AG09319 (cell line): ENCODE data around the gene THUMPD3.

Experiments used
- DNase-seq: peaks from one replicate; pipeline ENCODE4 v3.0.0-alpha.2; 2010; ENCODE audit warnings: low read depth; ENCODE audit errors: extremely low read depth
- TF ChIP-seq, protein P1 (sequence below): IDR thresholded peaks from 2 replicates; pipeline ENCODE4 v1.5.1; 2011; ENCODE audit warnings: low read depth, mild to moderate bottlenecking, inconsistent platforms, low read length, moderate library complexity

Gene THUMPD3

DNA sequence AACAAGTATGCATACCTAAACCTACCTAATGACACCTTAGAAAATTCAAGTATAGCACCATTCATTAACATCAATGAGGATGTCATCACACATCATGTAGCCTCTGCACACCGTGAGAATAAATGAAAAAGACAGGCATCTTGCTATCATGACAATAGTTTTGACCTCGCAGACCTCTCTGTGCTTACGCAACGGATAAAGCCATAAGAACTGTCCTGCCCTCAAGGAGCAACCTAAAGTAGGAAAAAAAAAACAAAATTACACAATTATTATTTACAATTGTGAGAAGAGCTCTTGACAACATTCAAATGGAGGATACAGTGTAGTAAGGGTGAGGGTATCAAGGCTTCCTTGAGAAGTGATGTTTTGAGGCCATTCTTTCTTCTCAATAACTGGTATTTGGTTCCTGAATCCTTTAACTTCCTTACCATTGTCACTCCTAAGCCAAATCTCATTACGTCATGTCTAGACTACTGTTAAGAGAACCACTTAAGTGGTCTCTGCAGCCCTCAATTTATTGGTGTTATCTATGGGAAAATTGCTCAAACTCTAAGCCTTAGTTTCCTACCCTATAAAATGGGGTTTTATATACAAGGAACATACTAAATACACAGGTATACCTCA is 27.5 kb downstream of the THUMPD3 start:
- TF ChIP-seq, protein P1, sequence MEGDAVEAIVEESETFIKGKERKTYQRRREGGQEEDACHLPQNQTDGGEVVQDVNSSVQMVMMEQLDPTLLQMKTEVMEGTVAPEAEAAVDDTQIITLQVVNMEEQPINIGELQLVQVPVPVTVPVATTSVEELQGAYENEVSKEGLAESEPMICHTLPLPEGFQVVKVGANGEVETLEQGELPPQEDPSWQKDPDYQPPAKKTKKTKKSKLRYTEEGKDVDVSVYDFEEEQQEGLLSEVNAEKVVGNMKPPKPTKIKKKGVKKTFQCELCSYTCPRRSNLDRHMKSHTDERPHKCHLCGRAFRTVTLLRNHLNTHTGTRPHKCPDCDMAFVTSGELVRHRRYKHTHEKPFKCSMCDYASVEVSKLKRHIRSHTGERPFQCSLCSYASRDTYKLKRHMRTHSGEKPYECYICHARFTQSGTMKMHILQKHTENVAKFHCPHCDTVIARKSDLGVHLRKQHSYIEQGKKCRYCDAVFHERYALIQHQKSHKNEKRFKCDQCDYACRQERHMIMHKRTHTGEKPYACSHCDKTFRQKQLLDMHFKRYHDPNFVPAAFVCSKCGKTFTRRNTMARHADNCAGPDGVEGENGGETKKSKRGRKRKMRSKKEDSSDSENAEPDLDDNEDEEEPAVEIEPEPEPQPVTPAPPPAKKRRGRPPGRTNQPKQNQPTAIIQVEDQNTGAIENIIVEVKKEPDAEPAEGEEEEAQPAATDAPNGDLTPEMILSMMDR: no peak
- no peak for DNase-seq

DNA sequence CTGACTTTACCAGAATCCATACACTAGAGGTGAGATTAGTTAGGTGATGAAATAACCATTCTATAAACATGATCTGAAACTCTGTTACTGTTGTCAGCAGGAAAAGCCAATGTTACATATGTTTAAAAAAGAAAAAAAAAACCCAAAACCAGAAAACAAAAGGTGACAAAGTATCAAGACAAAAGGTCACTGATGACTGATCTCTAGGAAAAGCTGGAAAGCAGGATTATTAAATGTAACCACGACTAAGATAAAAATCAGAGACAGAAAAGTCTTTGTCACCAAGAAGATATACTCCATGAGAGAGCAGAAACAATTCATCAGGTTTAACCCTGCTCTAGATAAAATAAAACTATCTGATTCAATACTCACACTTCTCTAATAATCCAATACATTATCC is 29.2 kb downstream of the THUMPD3 start:
- TF ChIP-seq, protein P1: no peak
- DNase-seq: no peak

DNA sequence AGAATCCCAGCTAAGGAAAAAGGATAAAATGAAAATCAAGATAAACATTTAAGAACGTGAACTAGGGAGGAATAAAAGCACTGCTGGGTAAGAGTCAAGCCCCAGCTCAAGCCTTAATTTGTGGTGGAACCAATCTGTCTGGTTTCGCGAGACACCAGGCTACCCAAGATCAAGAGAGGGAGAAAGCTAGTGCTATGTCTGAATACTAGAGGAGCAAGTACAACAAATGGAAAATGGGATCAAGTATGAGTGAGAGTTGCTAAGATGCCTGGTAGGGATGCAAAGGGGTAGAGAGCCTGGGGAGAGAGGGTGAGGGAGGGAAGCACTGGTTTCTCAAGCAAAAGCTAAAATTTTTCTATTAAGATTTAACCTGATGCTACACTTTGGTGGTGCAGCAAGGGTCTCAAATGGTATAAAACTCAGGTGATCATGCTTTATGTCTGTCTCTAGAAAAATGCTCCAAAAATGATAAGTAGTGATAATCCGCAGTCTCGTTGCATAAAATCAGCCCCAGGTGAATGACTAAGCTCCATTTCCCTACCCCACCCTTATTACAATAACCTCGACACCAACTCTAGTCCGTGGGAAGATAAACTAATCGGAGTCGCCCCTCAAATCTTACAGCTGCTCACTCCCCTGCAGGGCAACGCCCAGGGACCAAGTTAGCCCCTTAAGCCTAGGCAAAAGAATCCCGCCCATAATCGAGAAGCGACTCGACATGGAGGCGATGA is 32.9 kb downstream of the THUMPD3 start:
- DNase-seq: no peak
- TF ChIP-seq, protein P1: no peak

DNA sequence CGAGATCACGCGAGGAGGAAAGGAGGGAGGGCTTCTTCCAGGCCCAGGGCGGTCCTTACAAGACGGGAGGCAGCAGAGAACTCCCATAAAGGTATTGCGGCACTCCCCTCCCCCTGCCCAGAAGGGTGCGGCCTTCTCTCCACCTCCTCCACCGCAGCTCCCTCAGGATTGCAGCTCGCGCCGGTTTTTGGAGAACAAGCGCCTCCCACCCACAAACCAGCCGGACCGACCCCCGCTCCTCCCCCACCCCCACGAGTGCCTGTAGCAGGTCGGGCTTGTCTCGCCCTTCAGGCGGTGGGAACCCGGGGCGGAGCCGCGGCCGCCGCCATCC is 33.4 kb downstream of the THUMPD3 start:
- TF ChIP-seq, protein P1: no peak
- peak; percentile 91 for DNase-seq

DNA sequence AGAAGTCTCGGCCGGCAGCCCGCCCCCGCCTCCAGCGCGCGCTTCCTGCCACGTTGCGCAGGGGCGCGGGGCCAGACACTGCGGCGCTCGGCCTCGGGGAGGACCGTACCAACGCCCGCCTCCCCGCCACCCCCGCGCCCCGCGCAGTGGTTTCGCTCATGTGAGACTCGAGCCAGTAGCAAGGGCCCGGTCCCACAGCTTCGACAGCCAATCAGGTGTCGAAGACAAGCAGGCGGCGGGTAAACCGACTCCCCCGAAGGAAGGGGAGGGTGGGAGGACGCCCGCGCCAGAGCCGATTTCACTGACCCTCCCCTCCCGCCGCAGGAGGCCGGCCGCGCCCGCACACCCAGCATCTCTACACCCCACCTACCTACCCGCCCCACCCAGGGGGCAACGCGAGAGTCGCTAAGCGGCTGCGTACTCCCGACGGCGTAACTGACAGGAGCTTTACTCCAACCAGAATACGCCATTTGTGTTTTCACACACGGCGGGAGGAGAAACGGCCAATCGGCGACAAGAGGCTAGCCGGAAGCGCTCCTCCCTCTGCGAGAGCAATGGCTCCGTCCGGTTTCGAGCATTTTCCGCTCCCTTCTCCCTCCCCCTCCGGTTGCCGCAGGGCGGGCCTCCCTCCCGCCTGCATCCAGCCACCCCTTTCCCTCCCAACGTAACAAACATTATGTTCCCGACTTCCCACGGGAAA is 33.9 kb downstream of the THUMPD3 start:
- peak; percentile 100 for DNase-seq
- TF ChIP-seq, protein P1: no peak

DNA sequence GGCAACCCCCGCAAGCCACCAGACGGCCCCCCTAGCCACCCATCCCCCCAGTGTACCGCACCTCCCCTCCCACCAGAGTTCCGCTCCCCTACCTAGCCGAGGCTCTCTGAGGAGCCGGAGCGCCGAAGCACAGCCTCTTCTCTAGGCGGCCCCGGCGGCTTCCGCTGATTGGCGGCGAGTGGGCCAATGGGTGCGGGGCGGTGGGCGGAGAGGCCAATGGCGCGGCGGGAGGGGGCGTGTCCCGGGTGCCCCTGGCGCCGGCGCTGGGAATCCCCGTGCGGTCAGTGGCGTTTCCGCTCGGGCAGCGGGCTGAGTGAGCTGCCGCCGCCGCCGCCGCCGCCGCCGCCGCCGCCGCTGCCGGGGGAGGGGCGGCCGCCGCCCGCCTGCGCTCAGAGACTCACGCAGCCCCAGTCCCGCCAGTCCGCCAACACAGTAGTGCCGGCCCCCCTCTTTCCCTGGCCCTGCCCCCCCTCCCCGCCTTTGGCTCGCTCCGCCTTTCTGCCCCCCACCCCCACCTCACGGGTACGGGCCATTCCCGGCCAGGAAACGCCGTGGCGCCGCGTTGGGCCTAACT is 34.6 kb downstream of the THUMPD3 start, which contains the start of gene SETD5:
Gene SETD5, plus strand, starts transcription at position 284 of the 574 bp plus-strand sequence. CDS start 31,324 bp downstream, outside the sequence.
- TF ChIP-seq, protein P1: no peak
- peak; percentile 95 for DNase-seq
